Sigmoid colon (tissue), 4 donors: ENCODE data around the gene CHMP4A.

ENCODE experiments used
- EP300 ChIP-seq, 4 donors: sonication (generic); formaldehyde crosslinking; IDR thresholded peaks; one replicate each; pipeline ENCODE4 v1.6.1; 2017; ENCODE audit warnings: antibody characterized with exemption in 4 of 4
- POLR2A ChIP-seq, 2 donors: fragments of 450-650 bp; IDR thresholded peaks; one replicate each; pipeline ENCODE4 v1.6.1; 2016; ENCODE audit warnings: antibody characterized with exemption in 2 of 2, mild to moderate bottlenecking in 2 of 2, moderate library complexity in 2 of 2
- TF ChIP-seq, protein P1 (sequence below), 4 experiments: fragments of 450-650 bp in 3 of 4; fragments of 200-600 bp in 1 of 4; IDR thresholded peaks; one replicate each; pipeline ENCODE4 v1.5.1; 2016 to 2019; ENCODE audit warnings: antibody characterized with exemption in 4 of 4, mild to moderate bottlenecking in 3 of 4, moderate library complexity in 2 of 4

DNA sequence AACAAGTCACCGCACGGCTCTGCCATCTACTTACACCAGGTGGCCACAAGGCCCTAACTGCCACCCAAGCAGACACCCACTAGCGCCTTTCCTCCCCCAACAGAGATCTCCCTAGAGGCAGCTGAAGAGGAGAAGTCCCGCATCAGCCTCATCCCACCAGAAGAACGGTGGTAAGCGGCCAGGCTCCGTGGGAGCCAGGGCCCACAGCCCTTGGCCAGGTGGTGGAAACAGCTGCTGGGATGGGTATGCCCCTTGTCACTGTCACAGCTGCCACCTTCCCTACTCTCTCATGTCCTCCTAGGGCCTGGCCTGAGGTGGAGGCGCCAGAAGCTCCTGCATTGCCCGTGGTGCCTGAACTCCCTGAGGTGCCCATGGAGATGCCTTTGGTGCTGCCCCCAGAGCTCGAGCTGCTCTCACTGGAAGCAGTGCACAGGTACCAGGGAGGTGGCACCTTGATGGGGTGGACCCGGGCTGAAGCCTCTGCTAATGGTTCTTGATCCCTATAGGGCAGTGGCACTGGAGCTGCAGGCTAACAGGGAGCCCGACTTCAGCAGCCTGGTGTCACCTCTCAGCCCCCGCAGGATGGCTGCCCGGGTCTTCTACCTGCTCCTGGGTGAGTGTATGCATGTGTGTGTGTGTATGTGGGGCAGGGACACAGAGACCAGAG lies 33.9 kb downstream of the CHMP4A start:
- TF ChIP-seq, protein P1, sequence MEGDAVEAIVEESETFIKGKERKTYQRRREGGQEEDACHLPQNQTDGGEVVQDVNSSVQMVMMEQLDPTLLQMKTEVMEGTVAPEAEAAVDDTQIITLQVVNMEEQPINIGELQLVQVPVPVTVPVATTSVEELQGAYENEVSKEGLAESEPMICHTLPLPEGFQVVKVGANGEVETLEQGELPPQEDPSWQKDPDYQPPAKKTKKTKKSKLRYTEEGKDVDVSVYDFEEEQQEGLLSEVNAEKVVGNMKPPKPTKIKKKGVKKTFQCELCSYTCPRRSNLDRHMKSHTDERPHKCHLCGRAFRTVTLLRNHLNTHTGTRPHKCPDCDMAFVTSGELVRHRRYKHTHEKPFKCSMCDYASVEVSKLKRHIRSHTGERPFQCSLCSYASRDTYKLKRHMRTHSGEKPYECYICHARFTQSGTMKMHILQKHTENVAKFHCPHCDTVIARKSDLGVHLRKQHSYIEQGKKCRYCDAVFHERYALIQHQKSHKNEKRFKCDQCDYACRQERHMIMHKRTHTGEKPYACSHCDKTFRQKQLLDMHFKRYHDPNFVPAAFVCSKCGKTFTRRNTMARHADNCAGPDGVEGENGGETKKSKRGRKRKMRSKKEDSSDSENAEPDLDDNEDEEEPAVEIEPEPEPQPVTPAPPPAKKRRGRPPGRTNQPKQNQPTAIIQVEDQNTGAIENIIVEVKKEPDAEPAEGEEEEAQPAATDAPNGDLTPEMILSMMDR (IDR thresholded peaks at IDR 0.05): no peak
- TF ChIP-seq EP300 (IDR thresholded peaks at IDR 0.05): no peak
- no peak for TF ChIP-seq POLR2A (IDR thresholded peaks at IDR 0.05)
